Fibroblast of peridontal ligament (primary cell): ENCODE data around the gene KCNC4.

ENCODE experiments used
- DNase-seq: peaks from one replicate; pipeline ENCODE4 v3.0.0-alpha.2; 2010; ENCODE audit errors: extremely low read depth

KCNC4 gene

GRCh38 chr1:110211496-110212168 is 1.5 kb downstream of the KCNC4 start:
- no peak for DNase-seq

GRCh38 chr1:110212169-110213142 is 2.3 kb downstream of the KCNC4 start:
- no peak for DNase-seq

- DNase-seq, result no peak
Observed at GRCh38 chr1:110213143-110213540, 3.0 kb downstream of the KCNC4 start.

- DNase-seq, result no peak
Observed at GRCh38 chr1:110214454-110215404, 4.6 kb downstream of the KCNC4 start.

- DNase-seq, result no peak
Observed at GRCh38 chr1:110215621-110216515, 5.8 kb downstream of the KCNC4 start.

- no peak for DNase-seq
Observed at GRCh38 chr1:110216844-110217444, 6.8 kb downstream of the KCNC4 start.

GRCh38 chr1:110218137-110218536 is 8.0 kb downstream of the KCNC4 start:
- DNase-seq, result no peak

- no peak for DNase-seq
Observed at GRCh38 chr1:110218739-110219138, 8.6 kb downstream of the KCNC4 start.

- no peak for DNase-seq
Observed at GRCh38 chr1:110220324-110220723, 10.2 kb downstream of the KCNC4 start.

- no peak for DNase-seq
Observed at GRCh38 chr1:110221119-110221518, 11.0 kb downstream of the KCNC4 start.

GRCh38 chr1:110223127-110223526 is 13.0 kb downstream of the KCNC4 start:
- DNase-seq, result no peak

GRCh38 chr1:110223581-110223980 is 13.5 kb downstream of the KCNC4 start:
- no peak for DNase-seq

GRCh38 chr1:110224240-110224995 is 14.3 kb downstream of the KCNC4 start:
- DNase-seq, result no peak

GRCh38 chr1:110225212-110225611 is 15.1 kb downstream of the KCNC4 start:
- DNase-seq, result no peak

- no peak for DNase-seq
Observed at GRCh38 chr1:110225756-110226404, 15.8 kb downstream of the KCNC4 start.

GRCh38 chr1:110227774-110228173 is 17.7 kb downstream of the KCNC4 start:
- DNase-seq, result no peak

- no peak for DNase-seq
Observed at GRCh38 chr1:110228381-110228780, 18.3 kb downstream of the KCNC4 start.

GRCh38 chr1:110228869-110229268 is 18.8 kb downstream of the KCNC4 start:
- no peak for DNase-seq

- no peak for DNase-seq
Observed at GRCh38 chr1:110229348-110230001, 19.4 kb downstream of the KCNC4 start.
